Measurements from ENCODE around the gene NEK11.

DNA sequence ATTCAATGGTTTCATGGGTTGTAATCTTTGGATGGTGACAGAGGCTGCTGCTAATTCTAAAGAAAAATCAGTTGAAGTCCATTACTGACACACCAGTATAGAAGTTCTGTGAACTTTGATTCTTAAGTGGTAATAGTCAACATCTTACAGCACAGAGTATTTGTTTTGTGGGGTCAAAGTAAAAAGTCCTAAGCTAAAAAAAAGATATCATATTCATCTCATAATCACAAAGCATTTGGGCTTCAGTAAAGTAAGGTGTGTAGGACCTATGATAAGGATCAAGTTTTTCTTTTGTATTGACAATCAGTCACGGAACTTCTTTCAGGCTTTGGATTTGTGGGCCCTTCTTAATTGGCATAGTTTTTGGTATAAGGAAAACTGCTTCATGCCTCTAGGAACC, 1.1 kb upstream of the NEK11 start:
- no peak for TF ChIP-seq EZH2 (IDR thresholded peaks at IDR 0.05; ENCODE audit: borderline replicate concordance, insufficient read depth, low read length, poor library complexity, severe bottlenecking)
- TF ChIP-seq RAD21 (conservative IDR thresholded peaks at IDR 0.05): no peak
- TF ChIP-seq, protein P1, sequence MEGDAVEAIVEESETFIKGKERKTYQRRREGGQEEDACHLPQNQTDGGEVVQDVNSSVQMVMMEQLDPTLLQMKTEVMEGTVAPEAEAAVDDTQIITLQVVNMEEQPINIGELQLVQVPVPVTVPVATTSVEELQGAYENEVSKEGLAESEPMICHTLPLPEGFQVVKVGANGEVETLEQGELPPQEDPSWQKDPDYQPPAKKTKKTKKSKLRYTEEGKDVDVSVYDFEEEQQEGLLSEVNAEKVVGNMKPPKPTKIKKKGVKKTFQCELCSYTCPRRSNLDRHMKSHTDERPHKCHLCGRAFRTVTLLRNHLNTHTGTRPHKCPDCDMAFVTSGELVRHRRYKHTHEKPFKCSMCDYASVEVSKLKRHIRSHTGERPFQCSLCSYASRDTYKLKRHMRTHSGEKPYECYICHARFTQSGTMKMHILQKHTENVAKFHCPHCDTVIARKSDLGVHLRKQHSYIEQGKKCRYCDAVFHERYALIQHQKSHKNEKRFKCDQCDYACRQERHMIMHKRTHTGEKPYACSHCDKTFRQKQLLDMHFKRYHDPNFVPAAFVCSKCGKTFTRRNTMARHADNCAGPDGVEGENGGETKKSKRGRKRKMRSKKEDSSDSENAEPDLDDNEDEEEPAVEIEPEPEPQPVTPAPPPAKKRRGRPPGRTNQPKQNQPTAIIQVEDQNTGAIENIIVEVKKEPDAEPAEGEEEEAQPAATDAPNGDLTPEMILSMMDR (IDR thresholded peaks at IDR 0.05; ENCODE audit: poor library complexity, severe bottlenecking): no peak
